ENCODE measurements around the gene SNX3. TPM values are rescaled to one million over a fixed set of nuclear protein-coding genes. Genes with fewer than 3 reads are reported as not detected.

SNX3 gene
- total RNA-seq, 4 donors from 2014 or later = 150 to 177 (median 168) TPM

- Histone ChIP-seq H3K36me3 (no peaks in the 10 kb centered on the region), H3K27me3 (no peaks in the 10 kb centered on the region), H3K9me3 (no peaks in the 10 kb centered on the region), H3K4me1 (peaks cover 9 to 10% of the 10 kb centered on the region in 2 donors), H3K4me3 (no peak overlapping the region), H3K27ac (no peak overlapping the region)
- ATAC-seq (no peak), DNase-seq (no peak)
- in situ Hi-C loops (cut with MboI; ENCODE audit: low sequenced_read_pairs in 4 of 4) (no loop called here), intact Hi-C loops (cut with DNase I; ENCODE audit: low total_unique reads) (no loop called here)
- no peak for TF ChIP-seq CTCF (IDR thresholded peaks at IDR 0.05 in 4 of 5, conservative IDR thresholded peaks at IDR 0.05 in 1 of 5)
- TF ChIP-seq POLR2A (IDR thresholded peaks at IDR 0.05) = no peak
These were observed 22.5 kb downstream of the SNX3 start for GRCh38 chr6:108238322-108238721.

GRCh38 chr6:108236791-108237190, 24.0 kb downstream of the SNX3 start:
- intact Hi-C loops (cut with DNase I; ENCODE audit: low total_unique reads) (no loop called here), in situ Hi-C loops (cut with MboI; ENCODE audit: low sequenced_read_pairs in 4 of 4) (no loop called here)
- H3K27me3 ChIP-seq = no peaks in the 10 kb centered on the region
- TF ChIP-seq CTCF (IDR thresholded peaks at IDR 0.05 in 4 of 5, conservative IDR thresholded peaks at IDR 0.05 in 1 of 5) (no peak), POLR2A (IDR thresholded peaks at IDR 0.05) (no peak)
- DNase-seq (no peak), ATAC-seq (no peak)
- H3K4me3 ChIP-seq = no peak overlapping the region
- H3K4me1 ChIP-seq = peaks cover 9 to 14% of the 10 kb centered on the region in 2 donors
- H3K36me3 ChIP-seq = no peaks in the 10 kb centered on the region
- no peak overlapping the region for H3K27ac ChIP-seq
- H3K9me3 ChIP-seq = no peaks in the 10 kb centered on the region

GRCh38 chr6:108235127-108235526, 25.7 kb downstream of the SNX3 start:
- ATAC-seq (peak in 1 of 2 donors; percentile 24), DNase-seq (peak in 1 of 2 donors; percentile 35)
- Histone ChIP-seq H3K4me1 (peaks cover 9 to 14% of the 10 kb centered on the region in 2 donors), H3K27me3 (no peaks in the 10 kb centered on the region), H3K9me3 (no peaks in the 10 kb centered on the region), H3K4me3 (no peak overlapping the region), H3K27ac (no peak overlapping the region), H3K36me3 (no peaks in the 10 kb centered on the region)
- no peak for TF ChIP-seq POLR2A (IDR thresholded peaks at IDR 0.05)
- no peak for TF ChIP-seq CTCF (IDR thresholded peaks at IDR 0.05 in 4 of 5, conservative IDR thresholded peaks at IDR 0.05 in 1 of 5)
- intact Hi-C loops (cut with DNase I; ENCODE audit: low total_unique reads) = no loop called here
- in situ Hi-C loops (cut with MboI; ENCODE audit: low sequenced_read_pairs in 4 of 4) = no loop called here

DNA sequence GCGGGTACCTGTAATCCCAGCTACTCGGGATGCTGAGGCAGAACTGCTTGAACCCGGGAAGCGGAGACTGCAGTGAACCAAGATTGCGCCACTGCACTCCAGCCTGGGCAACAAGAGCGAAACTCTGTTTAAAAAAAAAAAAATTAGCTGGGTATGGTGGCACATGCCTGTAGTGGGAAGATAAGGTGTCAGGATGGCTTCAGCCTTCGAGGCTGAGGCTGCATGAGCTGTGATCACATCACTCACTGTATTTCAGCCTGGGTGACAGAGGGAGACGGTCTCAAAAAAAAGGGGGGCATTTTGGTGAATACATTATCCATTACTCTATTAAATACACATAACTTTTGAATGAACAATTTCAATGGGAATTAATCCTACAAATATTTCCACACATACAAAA, 32.4 kb downstream of the SNX3 start:
- ATAC-seq (no peak), DNase-seq (no peak)
- no peaks in the 10 kb centered on the region for H3K9me3 ChIP-seq
- intact Hi-C loops (cut with DNase I; ENCODE audit: low total_unique reads) = no loop called here
- TF ChIP-seq POLR2A (IDR thresholded peaks at IDR 0.05) (no peak), CTCF (IDR thresholded peaks at IDR 0.05 in 4 of 5, conservative IDR thresholded peaks at IDR 0.05 in 1 of 5) (no peak)
- no peak overlapping the region for H3K27ac ChIP-seq
- H3K27me3 ChIP-seq = no peaks in the 10 kb centered on the region
- H3K4me3 ChIP-seq = no peak overlapping the region
- H3K36me3 ChIP-seq = no peaks in the 10 kb centered on the region
- H3K4me1 ChIP-seq = peaks cover 13 to 21% of the 10 kb centered on the region in 2 donors
- in situ Hi-C loops (cut with MboI; ENCODE audit: low sequenced_read_pairs in 4 of 4) = no loop called here

- Histone ChIP-seq H3K9me3 (no peaks in the 10 kb centered on the region), H3K36me3 (peaks cover 0 to 4% of the 10 kb centered on the region in 2 donors), H3K4me3 (no peak overlapping the region), H3K27ac (no peak overlapping the region), H3K4me1 (peaks cover 13 to 17% of the 10 kb centered on the region in 2 donors), H3K27me3 (no peaks in the 10 kb centered on the region)
- in situ Hi-C loops (cut with MboI; ENCODE audit: low sequenced_read_pairs in 4 of 4) (no loop called here), intact Hi-C loops (cut with DNase I; ENCODE audit: low total_unique reads) (no loop called here)
- ATAC-seq (no peak), DNase-seq (no peak)
- TF ChIP-seq CTCF (IDR thresholded peaks at IDR 0.05 in 4 of 5, conservative IDR thresholded peaks at IDR 0.05 in 1 of 5) (no peak), POLR2A (IDR thresholded peaks at IDR 0.05) (no peak)
These were observed 33.5 kb downstream of the SNX3 start for GRCh38 chr6:108227290-108227689.

Measured in gastrocnemius medialis (tissue), 4 donors.